Fibroblast of peridontal ligament (primary cell): ENCODE measurements around the gene LRMDA.
"Not testable (repeated sequence)": the region's sequence is repeated elsewhere in the genome, so short reads cannot be mapped to it uniquely, and the experiment has no call there.

Experiments used
- DNase-seq: peaks from one replicate; pipeline ENCODE4 v3.0.0-alpha.2; 2010; ENCODE audit errors: extremely low read depth

LRMDA gene

DNA sequence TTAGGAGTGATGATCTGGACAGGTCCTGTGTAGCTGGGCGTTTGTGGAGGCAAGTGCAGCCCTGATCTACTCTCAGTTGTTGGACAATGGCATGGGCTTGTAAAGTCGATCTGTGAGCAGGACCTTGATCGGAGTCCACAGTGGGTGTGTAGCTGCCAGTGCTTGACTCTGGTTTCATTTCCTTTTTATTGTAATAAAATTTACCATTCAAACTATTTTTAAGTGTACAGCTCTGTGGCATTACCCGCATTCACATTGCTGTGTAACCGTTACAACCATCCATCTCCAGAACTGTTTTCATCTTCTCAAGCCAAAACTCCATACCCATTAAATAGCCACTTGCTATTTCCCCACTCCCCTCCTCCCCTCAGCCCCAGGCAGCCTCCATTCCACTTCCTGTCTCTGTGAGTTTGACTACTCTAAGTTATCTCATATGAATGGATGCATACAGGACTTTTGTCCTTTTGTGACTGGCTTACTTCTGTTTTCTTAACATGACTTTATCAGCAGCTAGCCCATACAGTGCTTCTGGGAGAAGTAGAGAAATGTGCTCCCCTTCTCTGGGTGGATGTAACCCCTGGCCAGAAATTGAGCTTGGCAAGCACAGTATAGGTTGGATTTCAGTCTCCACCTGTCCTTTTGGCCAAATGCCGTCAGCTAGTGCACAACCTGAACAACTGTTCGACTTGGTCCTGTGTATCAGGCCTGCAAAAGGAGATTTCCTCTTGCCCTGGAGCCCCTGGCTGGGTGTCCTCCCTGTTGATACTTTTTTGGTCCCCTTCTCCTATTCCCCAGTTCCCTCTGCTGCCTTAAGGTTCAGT, 180.0 kb downstream of the LRMDA start:
- DNase-seq: no peak

DNA sequence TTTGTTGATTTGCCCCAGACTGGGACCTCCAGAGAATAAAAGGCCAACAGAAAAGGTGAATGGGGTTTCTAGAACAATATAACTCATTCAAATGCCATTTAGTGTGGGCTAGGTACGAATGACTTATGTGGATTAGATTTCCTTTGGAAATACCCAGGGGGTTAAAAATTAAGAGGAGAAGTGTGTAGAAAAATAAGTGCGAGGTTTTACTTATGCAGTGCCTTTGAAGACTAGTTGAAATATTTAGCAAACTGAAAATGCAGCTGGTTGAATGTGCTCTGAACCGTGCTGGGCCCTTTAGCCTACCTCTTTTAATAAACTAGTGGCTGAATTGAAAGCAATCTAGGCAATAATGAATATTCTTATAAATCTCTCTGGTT, 180.6 kb downstream of the LRMDA start:
- no peak for DNase-seq

DNA sequence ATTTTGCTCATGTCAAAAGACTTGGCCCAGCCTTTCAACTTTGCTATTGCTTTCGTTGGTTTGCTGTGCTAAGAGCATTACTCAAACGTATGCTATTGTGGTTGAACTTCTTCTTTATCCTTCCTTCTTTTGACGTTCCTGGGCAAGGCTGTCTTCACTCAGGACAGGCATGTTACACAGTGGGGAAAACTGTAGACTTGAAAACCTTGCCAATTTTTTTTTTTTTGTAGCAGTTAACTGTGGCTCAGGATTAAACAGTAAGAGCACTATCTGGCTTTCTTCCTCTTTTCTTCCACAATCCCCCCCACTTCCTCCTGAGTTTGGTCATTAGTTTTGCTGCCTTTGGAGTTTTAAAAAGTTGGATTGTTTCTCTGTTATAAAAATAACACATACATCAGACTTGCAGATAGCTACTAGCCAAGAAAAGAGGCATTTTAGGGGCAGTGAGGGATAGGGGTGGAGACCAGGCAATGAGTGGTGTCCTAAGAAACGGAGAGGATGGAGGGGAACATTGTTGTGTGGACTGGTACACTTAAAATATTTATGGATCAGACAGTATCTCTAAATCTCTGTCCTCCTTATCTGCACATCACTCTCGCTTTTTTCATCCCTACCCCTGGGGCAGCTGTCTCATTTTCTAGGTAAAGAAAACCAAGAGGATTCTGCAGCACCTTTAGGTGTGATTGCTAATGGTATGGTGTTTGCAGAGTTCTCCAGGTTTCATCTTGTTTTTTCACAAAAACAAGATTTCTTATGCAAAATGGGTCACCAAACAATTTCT, 181.7 kb downstream of the LRMDA start:
- no peak for DNase-seq

DNA sequence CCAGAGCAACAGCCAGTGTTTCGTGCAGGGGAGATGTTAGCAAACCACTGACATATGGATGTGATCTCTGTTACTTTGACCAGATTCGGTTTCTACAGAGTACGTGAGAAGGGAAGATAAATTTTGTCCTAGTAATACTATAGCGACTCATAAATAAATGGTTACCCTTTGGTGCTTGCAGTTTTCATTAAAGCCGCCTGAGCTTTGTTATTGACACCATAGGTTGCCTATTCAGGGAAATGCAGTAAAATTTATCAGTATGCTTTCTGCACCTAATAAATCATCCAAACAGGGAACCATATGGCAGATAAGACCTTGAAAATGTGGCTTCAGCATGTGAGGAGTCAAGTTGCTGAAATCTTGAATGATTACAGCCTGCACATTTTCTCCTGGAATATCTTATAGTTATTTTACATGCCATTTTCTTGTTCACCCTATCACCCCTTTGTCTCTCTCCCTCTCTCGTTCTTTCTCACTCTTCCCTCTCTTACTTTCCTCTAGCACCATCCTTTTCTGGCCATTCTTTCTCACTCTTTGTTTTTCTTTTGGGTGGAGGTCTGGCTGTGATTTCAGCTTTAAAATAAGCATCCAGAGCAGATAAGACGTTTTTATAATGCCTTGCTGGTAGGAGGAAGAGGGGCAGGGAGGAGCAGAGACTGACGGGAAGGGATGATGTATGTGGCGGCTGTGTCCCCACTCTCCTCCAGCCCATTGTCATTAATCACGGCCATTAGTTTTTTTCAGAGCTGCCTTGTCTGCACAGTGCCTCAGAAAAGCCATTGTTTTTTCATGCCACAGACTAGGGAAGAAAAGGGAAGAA, 182.5 kb downstream of the LRMDA start:
- DNase-seq: no peak

DNA sequence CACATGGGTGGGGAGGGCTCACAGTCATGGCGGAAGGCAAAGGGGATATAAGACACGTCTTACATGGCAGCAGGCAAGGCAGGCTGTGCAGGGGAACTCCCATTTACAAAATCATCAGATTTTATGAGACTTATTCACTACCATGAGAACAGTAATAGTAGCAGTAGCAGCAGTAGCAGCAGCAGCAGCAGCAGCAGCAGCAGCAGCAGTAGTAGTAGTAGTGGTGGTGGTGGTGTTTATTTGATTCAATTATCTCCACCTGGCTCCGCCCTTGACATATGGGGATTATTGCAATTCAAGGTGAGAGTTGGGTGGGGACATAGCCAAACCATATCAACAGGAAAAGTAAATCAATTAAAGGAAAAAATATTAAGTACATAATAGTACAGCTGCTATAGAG, 184.7 kb downstream of the LRMDA start:
- no peak for DNase-seq

DNA sequence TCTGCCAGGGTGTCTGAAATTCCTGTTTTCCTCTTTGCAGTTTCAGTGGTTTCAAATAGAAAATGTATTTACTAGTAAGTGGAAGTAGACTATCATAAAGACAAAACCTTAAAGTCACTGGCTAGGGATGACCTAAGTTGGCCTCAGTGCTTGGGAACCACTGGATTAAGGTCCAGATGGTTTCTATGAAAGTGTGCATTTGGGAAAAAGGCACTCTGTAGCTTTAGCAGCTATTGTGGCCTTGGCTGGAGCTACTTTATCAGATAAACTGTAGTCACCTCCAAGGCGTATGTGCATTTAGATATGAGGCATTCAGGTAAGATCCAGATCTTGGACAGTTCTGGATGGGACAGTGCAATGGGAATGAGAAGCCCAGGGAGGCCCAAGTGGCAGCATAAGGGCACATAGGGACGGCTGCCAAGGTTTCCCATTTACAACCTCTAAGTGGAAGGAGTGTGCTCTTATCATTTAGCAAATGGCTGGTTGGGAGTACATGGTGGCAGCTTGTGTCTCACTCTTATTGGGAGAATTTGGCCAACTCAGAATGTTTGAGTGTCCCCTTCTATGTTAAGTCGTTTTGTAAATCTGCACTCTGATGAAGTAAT, 185.6 kb downstream of the LRMDA start:
- DNase-seq: no peak

DNA sequence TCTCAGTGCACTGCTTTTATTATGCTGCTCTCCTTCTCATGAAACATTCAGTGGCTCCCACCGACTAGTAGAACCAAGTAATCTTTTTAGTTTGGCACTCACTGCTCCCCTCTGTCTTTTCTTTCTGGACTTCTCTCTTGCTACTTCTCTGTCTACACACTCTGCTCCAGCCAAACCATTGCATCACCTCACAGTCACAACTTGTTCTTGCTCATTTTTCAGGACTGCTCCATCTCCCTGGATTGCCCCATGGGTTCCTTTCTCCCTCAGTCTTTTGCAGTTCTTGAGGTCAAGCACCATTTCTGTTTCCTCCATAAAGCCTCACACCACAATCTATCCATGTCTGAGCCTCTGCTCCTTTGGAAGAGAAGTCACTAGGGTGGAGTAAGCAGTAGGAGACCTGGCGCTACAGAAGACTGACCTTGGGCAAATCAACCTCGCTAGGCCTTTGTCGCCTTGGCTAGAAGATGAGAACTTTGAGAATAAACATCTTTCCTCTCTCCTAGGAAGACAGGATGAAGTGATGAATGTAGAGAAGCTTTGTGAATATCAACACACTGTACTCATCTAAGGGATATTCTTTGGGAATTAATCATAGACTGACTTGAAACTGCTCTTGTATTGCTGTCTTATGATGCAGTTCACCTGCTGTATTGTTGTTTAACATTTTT, 186.2 kb downstream of the LRMDA start:
- DNase-seq: no peak

DNA sequence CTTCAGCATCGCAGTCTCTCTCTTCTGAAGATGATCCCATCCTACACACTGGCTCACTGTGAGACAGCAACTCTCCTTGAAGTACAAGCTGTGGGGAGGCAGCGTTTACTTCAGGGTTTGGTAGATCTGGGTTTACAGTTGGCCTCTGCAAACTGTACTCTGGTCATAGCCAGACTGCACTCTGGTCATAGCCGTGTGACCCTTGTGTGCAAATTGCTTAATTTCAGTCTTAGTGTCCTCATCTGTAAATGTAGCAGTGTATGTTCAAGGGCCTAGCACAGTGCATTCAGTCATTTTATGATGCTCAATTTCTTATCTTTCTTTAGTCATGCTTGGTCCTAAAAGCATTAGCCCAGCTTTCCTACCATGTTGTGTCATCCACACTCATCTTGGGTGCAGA, 188.2 kb downstream of the LRMDA start:
- no peak for DNase-seq

DNA sequence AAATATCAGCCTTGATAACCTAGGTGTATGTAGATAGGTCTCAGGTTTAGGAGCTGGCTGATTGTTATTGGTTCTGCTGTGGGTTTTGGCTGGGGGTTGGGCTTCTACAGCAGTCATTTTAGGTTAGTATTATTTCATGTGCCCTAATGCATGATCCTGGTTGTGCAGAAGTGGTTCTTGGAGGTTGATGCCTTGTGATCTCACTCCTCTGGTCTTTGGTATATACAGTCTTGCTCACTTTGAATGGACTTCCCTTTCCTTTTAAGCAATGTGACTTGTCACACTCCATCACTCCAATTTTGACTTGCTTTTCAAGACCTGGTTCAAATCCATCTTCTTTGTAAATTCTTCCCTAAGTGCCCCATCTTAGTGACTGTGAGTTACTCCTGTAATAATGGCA, 188.9 kb downstream of the LRMDA start:
- DNase-seq: no peak

DNA sequence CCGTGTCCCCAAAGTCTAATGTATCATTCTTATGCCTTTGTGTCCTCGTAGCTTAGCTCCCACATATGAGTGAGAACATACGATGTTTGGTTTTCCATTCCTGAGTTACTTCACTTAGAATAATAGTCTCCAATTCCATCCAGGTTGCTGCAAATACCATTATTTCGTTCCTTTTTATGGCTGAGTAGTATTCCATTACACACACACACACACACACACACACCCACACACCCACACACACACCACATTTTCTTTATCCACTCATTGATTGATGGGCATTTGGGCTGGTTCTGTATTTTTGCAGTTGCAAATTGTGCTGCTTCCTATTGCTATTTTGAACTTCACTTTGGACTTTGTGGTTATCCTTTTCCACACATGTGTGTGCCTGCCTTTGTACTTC, 189.6 kb downstream of the LRMDA start:
- not testable (repeated sequence) for DNase-seq

DNA sequence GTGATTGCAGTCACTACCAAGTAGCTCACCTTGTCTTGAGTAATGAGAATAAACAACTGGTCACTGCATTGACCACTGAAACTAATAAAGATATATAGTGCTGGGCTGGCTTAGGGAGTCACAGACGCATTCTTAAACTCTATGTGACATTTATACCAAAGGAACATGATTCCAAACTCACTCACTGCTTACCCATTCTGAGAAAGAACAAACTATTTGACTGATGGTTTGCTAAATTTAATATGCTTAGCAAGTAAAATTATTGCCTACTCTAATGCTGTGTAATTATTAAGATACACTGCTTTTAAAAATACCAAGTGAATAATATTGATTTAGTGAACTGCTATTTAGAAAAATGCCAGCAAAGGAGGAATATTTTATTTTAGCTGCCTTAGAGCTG, 191.1 kb downstream of the LRMDA start:
- no peak for DNase-seq

DNA sequence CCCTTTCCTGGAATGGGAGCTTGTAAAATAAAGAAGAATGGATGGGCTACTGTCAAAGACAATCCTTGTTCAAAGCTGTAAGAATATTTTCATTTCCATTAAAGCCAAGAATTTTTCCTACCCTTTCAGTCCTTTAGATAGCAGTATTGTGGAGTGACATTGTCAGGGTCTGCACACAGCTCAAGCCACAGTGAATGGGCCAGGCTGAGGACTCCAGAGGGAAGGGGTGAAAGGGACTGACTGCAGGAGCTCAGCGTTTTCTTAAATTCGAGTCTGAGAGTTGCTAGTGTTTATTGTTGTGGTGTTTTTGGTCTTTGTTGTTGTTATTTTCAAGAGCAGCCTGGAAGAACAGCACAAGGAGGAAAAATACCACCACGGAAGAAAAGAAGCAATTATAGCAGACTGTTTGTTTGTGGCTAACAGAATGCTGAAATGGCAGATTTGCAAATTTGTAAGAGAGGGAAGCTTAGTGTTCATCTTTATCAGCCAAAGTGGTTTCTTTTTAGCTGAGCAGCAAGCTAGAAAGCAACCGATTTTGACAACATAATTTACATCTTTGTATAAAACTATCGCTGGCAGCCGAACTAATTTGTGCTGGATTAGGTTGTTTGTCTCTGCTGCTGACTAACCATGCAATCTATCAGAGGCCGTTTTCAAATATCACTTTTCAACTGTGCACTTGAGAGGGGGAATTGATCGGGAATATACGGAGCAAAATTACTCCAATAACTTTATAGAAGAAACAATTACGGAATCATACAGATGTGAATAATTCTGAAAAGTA, 192.1 kb downstream of the LRMDA start:
- no peak for DNase-seq

DNA sequence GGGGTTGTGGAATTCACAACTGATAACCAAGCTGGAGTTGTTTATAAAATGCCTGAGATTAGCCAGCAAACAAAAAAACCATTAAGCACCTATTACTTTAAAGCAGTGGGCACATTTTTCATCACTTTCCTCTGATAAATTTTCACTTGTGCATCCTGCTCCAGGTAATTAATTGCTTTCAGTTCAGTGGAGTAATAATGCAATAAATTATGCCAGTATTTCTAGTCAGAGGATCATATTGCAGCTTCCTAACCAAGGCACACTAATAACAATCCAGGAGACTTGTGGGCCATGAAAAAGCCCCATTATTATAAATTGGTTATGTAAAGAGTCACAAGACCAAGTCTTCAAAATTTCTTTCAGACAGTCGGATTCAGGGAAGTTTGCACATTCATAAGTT, 193.2 kb downstream of the LRMDA start:
- no peak for DNase-seq

DNA sequence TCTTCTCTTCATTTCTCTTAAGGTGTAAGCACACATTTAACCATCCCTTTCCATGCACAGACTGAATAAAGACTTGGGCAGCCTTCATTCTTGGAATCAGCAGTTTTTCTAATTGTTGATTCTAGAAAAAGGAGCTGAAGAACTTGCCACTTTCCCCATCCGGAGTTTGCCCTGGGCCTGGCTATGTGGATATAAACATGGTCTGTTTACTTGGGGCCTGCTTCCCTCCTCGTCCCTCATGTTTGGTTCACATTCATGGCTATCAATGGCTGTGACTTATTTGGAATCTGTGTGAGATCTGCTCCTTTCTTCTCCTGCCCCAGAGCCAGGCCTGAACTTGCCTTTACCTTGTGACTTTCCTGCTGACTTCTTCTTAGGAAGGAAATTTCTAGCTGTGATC, 199.3 kb downstream of the LRMDA start:
- DNase-seq: no peak

DNA sequence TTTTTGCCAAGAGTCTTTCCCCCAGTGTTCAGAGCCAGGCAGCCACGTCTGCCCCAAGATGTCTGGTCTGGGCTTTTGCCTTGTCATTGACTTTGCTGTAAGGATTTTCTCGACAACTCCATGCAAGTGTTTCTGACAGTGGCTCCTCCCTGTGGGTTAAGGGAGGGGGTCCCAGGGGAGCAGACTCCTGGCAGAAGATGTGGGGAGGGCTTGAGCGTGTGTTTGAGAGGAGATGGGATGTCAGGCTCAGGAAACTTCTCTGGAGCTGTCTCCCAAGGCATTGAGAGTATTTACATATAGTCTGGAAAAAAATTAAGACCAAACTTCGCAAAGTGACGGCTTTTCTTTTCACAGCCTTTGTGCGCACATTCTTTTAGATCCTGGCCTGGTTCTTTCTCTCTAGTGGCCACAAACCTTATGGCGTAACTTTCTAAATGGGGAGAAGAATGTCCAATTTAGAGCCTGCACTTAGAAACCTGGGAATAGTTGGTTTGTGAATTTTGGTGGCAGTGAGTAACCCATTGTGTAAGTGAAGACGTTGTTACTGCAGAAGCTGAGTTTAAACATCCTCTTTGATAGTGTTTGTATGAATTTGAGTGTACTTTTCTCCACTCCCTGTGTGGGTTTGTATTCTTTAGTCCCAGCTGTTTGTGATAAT, 201.5 kb downstream of the LRMDA start:
- DNase-seq: peak; percentile 23

DNA sequence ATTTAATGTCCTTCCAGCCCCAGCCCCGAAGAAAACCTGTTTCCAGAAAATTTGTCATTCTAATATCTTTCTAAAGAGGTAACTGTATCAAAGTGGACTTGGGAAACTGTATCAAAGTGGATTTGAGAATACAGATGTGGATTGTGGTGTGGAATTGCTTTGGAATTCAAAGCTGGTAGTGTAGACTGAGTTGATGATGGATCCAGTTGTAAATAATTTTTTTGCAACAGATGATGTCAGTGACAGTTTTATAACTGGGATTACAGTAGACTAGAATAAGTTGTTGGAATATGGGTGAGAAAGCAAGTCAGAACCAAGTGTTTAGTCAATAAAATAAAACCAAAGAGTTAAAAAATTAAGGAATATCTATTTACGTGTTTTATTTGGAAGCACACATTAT, 202.1 kb downstream of the LRMDA start:
- no peak for DNase-seq

DNA sequence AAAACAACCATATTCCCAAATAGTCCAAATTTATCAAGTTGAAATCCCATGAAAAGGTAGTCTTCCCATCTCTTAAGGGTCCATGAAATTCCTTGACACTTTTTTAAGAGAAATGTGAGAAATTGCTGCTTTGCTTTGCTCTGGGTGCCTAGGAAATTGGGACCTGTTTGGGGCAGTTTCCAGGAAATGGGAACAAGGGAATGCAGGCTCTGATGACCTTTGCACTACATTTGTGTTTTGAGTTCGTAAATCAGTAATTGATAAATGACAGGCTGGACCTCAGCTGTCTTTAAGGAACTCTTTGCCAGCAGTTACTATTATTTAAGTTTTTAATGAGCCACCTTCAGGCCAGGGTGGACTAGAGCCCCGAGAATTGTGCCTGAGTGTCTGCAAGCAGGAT, 203.5 kb downstream of the LRMDA start:
- DNase-seq: no peak

DNA sequence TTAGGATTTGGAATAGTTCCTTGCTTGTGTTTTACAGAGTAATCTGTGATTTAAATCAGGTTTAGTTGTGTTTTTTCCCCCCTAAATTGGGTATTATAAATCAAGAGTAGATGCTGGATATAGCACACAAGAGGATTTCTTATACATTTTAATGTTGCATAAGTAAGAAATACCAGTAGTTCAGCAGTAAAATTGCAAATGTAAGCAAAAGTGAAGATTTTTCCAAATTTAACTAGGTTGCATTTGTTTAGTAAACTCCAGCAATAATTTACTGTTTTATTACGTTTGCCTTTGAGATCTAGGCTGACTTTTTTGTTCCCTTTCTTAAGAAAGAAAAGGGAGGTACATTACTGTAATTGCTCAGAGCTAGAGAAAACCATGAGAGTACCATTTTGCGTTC, 207.3 kb downstream of the LRMDA start:
- DNase-seq: no peak

DNA sequence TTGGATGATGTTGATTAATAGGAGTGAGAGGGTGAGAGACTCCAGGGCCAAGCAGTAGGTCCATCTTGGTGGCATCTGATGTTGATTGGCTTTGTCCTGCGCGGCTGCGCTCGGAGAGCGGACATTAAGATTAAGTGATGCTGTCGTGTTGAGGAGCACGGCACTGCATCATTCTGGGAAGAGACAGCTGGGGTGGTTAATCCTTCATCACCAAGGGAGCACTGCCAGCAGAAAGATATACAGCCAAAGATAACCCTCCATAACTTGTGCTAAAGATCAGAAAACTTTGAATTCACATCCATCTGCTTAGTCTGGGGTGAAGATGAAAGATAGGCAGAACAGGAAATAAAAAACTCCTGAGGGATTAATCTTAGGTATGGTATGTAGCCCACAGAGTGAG, 208.3 kb downstream of the LRMDA start:
- no peak for DNase-seq

DNA sequence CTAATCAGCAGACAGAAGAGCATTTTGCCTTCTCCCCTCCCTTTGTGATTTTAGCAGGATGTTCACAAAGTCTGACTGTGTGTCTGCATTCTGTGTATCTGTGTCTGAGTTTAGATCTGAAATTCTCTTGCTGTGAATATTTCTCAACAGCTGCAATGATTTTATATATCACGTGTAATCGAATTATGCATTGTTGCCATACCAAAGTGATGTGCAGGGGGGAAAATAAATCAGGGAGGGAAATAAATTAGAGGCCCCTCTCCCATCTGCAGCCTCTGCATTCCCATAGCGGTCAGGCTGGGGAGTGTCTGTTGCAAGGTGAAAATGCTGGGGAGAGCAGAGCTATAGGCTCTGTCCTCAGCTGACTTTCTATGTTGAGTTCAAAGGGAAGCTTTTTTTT, 209.0 kb downstream of the LRMDA start:
- DNase-seq: no peak
